DMS114 treated with DMSO at 0.1 percent for 48 hours (cell line): Measurements from ENCODE around the gene SH3GL1.

ENCODE experiments used
- DNase-seq: peaks from one replicate; lab custom pipeline; 2025; ENCODE audit not compliant: unreplicated experiment; lab: John Stamatoyannopoulos, UW

The SH3GL1 gene

DNA sequence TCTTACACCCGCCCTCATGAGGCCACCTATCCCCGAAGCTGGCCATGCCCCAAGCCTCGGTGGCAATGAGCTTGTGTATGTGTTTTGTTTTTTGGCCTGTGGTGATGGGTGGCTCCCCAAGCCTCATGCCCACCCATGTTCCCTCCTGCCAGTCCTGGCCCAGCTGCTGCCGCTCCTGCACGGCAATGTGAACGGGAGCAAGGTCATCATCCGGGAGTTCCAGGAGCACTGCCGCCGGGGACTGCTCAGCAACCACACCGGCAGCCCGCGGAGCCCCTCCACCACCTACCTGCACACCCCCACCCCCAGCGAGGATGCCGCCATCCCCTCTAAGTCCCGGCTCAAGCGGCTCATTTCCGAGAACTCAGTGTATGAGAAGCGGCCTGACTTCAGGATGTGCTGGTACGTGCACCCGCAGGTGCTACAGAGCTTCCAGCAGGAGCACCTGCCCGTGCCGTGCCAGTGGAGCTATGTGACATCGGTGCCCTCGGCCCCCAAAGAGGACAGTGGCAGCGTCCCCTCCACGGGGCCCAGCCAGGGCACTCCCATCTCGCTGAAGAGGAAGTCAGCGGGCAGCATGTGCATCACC lies 32.7 kb upstream of the SH3GL1 start:
- DNase-seq = no peak

DNA sequence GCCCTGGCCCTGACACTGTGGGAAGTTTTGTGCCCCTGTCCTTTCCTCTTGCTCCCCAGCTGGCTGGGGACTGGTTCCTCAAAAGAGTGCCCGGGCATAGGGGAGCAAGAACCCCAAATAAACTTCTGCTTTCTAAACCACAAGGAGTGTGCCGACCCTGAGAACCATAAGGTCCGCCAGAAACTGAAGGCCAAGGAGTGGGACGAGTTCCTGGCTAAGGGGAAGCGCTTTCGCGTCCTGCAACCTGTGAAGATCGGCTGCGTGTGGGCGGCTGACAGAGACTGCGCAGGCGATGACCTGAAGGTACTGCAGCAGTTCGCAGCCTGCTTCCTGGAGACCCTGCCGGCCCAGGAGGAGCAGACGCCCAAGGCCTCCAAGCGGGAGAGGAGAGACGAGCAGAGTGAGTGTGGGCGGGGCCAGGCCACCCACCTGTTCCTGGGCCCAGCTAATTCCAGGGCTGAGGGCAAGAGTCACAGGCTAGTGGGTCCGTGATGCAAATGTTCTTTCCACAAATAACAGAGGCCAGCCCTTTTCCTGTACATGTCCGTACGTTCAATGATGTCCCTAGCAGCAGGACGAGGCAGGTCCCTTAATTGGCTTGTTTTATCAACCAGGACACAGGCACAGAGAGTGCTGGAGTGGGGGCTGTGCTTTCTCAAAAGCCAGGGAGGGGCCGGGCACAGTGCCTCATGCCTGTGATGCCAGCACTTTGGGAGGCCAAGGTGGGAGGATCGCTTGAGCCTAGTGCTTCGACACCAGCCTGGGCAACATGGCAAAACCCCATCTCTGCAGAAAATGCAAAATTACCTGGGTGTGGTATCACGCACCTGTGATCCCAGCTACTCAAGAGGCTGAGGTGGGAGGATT lies 31.7 kb upstream of the SH3GL1 start:
- no peak for DNase-seq

DNA sequence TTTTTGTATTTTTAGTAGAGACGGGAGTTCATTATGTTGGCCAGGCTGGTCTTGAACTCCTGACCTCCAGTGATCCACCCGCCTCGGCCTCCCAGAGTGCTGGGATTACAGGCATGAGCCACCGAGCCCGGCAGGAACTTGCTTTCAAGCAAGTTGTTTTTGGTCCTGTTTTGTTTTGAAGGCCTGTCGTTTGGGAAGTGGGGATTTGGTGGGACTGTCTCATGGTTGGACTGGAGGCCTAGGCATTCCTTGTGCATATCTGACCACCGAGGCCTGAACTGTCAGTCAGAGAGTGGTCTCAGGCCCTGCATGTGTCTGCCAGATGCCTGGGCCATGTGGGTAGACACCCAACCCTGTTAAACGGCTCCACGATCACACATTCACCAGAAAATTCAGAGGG lies 30.9 kb upstream of the SH3GL1 start:
- DNase-seq = no peak

DNA sequence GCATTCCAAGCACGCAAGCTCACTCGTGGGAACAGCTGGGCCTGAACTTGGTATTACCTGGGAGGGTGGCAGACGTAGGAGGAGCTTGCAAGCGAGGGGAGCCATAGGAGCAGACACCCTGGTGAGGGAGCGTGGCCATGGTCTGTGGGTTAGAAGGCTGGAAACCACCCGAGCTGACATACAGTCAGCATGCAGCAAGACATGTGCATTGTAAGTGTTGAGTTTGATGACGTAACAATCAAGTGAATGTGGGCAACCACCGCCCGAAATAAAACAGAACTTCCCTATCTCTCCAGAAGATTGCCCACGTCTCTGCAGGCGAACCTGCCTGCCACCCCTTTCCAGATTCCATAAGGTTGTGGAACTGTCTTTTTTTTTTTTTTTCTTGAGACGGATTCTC lies 30.4 kb upstream of the SH3GL1 start:
- DNase-seq = no peak

DNA sequence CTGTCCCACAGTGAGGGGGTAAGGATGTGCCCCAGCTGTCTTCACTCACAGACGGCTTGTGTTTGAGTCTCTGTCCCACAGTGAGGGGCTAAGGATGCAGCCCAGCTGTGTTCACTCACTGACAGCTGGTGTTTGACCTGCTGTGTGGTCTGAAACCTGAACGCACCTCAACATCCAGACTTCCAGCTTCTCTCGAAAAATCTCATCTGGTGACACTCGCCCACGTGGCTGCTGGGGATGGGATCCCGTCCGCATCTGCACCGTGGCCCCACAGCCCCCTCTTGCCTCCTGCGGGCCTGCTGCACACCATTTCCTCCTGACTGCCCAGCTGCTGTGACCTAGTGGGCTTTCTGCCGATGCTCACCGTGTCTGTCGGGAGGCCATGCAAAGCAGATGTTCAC lies 29.4 kb upstream of the SH3GL1 start:
- DNase-seq = no peak

DNA sequence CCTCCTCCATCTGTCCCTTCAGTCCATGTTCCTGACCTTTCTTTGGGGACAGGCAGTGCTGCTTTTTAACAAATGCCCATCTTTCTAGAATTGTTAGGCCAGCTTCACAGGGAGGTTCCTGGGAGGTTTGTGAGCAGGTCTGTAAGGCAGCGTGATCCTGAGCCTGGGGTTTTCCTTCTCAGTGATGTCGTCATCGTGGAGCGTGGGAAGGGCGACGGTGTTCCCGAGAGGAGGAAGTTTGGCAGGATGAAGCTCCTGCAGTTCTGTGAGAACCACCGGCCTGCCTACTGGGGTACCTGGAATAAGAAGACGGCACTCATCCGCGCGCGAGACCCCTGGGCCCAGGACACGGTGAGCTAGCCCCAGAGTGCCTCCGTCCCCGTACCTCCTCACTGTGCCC lies 28.9 kb upstream of the SH3GL1 start:
- DNase-seq = no peak

DNA sequence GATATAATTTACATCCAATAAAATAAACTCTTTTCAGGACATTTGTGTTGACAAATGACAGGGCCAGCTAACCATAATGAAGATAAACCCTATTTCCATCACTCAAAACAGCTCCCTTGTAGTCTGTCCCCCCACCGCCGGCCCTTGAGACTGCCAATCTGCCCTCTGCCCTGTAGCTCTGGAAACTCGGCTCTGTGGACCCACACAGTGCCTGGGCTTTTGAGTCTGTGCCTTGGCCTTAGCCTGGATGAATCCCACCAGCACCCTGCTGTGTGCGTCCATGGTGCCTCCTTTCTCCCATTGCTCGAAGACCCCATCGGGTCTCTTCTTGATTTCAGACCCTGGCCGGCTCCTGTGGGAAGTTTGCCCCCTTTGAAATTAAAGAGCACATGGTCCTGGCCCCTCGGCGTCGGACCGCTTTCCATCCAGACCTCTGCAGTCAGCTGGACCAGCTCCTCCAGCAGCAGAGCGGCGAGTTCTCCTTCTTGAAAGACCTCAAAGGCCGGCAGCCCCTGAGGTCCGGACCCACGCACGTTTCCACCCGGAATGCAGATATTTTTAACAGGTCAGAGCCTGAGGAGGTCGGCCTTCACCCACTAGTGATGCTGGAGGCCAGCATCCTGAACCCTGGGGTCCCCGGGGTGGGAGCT lies 28.1 kb upstream of the SH3GL1 start:
- no peak for DNase-seq

DNA sequence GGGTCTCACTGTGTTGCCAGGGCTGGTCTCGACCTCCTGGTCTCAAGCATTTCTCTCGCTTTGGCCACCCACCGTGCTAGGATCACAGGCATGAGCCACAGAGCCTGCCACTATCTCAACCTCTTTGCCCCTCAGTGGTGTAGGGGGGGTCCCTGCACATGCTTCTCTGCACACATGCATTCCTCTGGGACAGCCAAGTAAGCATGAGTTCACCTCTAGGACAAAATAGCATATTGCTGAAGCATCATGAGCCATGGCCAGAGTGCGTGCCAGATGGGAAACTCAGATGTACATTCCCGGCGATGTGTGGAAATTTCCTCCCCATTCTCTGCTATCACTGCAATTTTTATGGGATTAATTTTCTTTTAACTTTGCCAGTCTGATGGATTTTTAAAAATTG lies 25.2 kb upstream of the SH3GL1 start:
- DNase-seq = no peak

DNA sequence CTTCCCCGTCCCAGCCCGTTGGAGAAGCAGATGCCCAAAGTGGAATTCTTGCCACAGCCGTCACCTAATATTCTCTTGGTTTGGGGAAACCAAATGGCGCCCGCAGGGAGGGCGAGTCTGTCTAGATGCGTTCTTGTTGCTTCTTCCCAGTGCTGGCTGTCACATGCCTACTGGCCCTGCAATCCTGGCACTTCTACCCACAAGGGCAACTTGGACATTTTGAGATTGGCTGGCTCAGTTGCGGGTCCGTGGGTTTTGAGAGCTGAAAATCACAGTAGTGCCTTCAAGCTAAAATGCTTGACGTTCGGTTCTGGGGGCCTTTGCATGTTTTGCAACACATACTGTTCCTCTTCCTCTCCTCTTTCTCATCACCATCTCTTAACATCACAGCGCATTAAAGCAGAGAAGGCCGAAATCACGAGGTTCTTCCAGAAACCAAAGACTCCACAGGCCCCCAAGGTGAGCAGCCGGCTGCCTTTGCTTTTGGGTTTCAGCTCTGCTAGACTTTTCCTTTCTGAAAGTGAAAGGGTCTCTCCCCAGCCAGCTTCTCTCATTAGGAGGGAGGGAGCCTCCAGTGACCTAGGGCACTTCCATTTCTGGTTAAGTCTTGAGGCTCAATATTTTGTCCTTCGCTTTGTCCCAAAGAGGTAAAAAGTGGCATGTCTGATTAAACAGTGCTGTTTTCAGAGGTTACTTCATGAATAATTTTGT lies 23.2 kb upstream of the SH3GL1 start:
- no peak for DNase-seq

DNA sequence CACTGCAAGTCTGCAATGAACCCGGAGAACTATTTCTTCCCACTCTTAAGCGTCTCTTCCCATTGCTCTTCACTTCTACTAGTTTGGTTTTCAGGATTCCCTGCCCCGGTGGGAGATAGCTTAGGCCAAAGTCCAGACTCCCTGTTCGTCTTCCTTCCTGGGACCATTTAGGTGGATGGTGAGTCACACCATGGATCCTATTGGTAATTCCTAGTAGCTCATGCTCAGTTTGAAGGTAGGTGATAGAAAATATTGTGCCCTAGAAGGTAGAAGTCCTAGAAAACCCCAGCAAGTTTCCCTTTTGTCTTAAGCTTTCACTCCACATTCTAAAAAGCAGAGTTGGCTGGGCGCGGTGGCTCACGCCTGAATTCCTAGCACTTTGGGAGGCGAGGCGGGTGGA lies 15.9 kb upstream of the SH3GL1 start:
- DNase-seq = no peak

DNA sequence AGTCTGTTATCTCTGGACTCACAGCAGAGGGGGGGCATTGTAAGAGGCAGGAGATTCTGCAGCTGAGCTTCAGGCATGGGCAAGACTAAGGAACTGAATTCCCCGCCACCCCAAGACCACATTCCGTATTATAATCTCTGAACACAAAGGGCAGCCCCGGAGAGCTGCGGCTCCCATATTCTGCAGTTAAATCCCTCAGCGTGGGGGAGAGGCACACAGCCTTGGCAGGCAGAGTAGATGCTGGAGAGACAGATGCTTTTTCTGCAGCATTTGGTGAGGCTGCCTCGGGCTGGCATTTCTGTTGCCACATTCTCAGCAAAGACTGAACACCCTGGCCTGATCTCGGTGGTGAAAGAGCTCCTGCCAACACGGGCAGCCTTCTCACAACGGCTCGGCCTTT lies 15.0 kb upstream of the SH3GL1 start:
- DNase-seq = no peak

DNA sequence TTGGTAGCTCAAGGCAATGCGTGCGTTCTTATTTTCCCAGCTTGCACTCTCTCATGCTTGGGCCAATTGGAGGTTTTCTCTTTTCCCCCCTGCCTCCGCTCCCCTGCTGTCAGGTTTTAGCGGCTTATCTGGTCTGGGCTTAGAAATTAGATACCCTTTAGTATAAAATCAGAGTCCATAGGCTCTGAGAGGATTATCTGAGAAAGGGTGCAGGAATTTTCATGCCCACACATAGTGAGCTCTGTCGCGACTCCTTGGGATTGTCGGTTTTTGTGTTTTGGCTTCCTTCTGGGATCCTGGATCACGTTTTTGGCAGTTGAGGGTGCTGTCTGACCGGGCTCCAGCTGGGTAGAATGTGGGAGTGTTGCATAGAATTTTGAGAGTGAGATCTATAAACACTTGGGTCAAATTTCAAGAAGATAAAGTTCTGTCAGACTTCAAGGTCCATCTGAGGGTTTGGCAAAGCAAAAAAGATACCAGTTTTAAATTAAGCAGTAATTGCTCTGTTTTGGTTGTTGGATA lies 14.5 kb upstream of the SH3GL1 start:
- no peak for DNase-seq

DNA sequence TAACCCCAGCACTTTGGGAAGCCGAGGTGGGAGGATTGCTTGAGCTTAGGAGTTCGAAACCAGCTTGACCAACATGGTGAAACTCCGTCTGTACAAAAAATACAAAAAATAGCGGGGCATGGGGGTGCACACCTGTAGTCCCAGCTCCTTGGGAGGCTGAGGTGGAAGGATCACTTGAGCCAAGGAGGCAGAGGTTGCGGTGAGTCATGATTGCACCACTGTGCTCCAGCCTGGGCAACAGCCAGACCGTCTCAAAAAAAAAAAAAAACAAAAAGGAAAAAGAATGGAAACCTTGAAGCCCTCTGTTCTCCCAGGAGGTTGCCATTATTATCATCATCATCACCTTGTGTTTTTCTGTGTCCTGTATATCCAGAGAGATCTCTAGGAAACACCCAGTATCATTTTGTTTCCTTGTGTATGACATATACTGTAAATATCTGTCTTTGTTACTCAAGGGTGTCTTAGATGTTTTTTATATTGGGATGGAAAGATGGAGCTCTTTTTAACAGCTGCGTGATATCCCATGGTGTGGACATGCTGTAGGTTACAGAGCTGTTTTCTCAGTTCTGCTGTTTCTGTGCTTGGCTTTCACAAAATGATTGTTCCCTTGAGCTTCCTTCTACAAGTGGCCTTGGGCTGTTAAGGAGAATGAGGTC lies 13.9 kb upstream of the SH3GL1 start:
- DNase-seq = no peak

DNA sequence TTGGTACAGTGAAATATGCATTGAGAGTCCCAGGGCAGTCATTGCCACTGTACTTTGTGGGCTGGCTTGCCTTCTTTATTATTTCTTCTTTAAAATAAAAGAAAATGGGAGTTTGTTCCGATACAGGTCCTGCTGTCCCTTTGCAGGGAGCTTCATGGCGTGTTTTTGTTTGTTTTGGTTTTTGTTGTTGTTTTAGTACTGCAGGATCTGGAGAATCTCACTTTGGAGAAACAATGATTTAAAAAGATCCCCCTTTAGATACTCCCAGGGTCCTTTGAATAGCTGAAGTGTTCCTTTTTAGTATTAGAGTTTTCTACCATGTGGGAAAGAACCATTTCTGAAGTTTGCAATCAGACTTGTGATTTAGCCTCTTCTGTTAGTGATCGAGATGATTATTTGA lies 13.2 kb upstream of the SH3GL1 start:
- no peak for DNase-seq

DNA sequence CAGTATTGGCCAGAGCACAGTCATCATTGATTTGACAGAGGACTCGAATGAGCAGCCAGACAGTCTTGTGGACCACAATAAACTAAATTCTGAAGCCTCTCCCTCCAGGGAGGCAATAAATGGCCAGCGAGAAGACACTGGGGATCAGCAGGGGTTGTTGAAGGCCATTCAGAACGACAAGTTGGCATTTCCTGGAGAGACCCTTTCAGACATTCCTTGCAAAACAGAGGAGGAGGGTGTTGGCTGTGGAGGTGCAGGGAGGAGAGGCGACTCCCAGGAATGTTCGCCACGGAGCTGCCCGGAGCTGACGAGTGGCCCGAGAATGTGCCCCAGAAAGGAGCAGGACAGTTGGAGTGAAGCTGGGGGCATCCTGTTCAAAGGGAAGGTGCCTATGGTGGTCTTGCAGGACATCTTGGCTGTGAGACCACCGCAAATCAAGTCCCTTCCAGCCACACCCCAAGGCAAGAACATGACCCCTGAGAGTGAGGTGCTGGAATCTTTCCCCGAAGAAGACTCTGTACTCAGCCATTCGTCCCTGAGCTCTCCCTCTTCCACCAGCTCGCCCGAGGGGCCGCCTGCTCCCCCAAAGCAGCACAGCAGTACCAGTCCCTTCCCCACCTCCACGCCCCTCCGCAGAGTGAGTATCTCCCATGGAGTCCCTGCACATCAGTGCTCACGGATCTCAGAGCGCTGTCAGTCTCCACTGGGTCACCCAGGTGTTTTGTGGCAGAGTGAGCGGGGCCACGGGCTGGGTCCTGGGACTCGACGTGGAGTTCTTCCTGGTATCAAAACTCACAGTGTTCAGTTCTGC lies 9.0 kb upstream of the SH3GL1 start:
- DNase-seq = no peak

DNA sequence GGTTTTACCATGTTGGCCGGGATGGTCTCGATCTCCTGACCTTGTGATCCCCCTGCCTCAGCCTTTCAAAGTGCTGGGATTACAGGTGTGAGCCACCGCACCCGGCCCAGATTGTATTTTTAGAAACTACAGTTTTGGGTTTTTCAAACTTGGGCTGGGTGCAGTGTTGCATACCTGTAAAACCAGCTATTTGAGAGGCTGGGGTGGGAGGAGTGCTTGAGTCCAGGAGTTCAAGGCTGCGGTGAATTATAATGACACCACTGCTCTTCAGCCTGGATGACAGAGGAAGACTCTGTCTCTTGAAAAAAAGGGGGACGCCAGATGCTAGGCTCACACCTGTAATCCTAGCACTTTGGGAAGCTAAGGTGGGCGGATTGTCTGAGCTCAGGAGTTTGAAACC lies 6.3 kb upstream of the SH3GL1 start:
- DNase-seq = no peak

DNA sequence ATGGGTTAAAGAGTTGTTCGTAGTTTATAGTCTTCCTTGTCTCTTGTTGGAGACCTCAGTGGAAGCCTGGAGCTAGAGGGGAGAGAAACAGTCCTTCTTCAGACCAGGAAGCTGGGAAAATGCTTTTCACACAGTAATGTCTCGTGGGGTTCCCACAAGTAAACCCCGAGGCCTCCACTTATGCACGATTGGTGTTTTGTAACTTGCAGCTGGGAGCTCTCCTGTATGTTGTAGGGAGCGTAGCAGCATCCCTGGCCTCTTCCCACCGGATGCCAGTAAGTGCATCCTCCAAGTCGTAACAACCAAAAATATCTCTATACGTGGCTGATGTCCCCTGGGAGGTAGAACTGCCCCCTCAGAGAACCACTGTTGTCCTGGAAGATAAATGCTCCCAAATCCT lies 5.6 kb upstream of the SH3GL1 start:
- DNase-seq = no peak

DNA sequence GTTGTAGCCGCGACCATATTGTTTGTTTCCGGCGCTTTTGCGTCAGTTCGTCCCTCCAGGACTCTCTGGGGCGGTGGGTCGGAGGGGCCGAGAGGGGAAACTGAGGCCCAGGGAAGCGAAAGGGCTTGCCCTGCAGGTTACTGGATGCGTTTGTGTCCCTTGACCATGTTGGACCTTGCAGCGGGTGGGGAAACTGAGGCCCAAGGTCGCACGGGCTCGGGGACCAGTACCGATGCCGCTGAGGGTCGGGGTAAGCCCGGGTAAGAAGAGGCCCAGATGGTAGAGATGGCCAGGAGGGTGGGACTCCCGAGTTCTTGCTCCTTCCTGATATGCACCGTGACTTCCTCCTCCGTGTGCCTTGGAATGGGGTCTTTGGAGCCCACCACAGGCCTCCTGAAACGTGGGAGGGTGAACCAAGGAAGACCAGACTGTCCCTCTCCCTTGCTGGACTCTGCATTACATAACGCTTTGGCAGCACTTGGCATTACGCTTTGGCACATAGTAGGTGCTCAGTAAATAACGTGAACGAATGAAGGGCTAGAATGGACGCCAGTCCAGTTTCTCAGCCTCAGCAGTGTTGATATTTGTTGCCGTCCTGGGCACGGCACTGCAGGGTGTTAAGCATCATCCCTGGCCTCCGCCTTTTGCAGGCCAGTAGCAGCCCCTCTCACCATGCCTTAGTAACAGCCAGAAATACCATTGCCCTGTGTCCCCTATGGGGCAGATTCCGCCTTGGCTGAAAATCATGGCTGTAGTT lies 2.8 kb upstream of the SH3GL1 start:
- no peak for DNase-seq
